ENCODE data around the gene SRPK1. TPM values are rescaled to one million over a fixed set of nuclear protein-coding genes. Genes with fewer than 3 reads are reported as not detected.

Gene SRPK1
- total and polyA plus RNA-seq, 2 of the 13 experiments (the other 11 are each of a cell fraction or from before 2014, with no cell fraction given) = 56.4 to 142 TPM

Other genes starting within 250 kb of the SRPK1 start
- gene FKBP5, start 232.2 kb downstream of the SRPK1 start, total RNA-seq (2016; rRNA removed; fragmentation: Illumina TruSeq; extraction: Trizol) = 17.4 and 30.9 TPM in 2 replicates
- 6.9 and 8.0 TPM in 2 replicates for gene FKBP5, start 232.2 kb downstream of the SRPK1 start, polyA plus RNA-seq (2011; rRNA removed)
- gene ARMC12, start 184.1 kb downstream of the SRPK1 start, total RNA-seq (2016; rRNA removed; fragmentation: Illumina TruSeq; extraction: Trizol) = not detected in 2 replicates
- 1.3 and 1.4 TPM in 2 replicates for gene ARMC12, start 184.1 kb downstream of the SRPK1 start, polyA plus RNA-seq (2011; rRNA removed)
- not detected in 2 replicates for gene CLPSL2, start 144.5 kb downstream of the SRPK1 start, total RNA-seq (2016; rRNA removed; fragmentation: Illumina TruSeq; extraction: Trizol)
- gene CLPSL2, start 144.5 kb downstream of the SRPK1 start, polyA plus RNA-seq (2011; rRNA removed) = not detected in 2 replicates
- not detected in 2 replicates for gene CLPSL1, start 140.1 kb downstream of the SRPK1 start, total RNA-seq (2016; rRNA removed; fragmentation: Illumina TruSeq; extraction: Trizol)
- not detected in 2 replicates for gene CLPSL1, start 140.1 kb downstream of the SRPK1 start, polyA plus RNA-seq (2011; rRNA removed)
- gene CLPS, start 123.8 kb downstream of the SRPK1 start, total RNA-seq (2016; rRNA removed; fragmentation: Illumina TruSeq; extraction: Trizol) = not detected in 2 replicates
- 0.20 TPM in 1 of 2 replicates, not detected in the other for gene CLPS, start 123.8 kb downstream of the SRPK1 start, polyA plus RNA-seq (2011; rRNA removed)
- not detected in 2 replicates for gene LHFPL5, start 115.7 kb downstream of the SRPK1 start, total RNA-seq (2016; rRNA removed; fragmentation: Illumina TruSeq; extraction: Trizol)
- 0.03 TPM in 1 of 2 replicates, not detected in the other for gene LHFPL5, start 115.7 kb downstream of the SRPK1 start, polyA plus RNA-seq (2011; rRNA removed)
- not detected in 2 replicates for gene SLC26A8, start 103.5 kb upstream of the SRPK1 start, total RNA-seq (2016; rRNA removed; fragmentation: Illumina TruSeq; extraction: Trizol)
- 0.42 and 0.46 TPM in 2 replicates for gene SLC26A8, start 103.5 kb upstream of the SRPK1 start, polyA plus RNA-seq (2011; rRNA removed)
- gene MAPK14, start 106.7 kb upstream of the SRPK1 start, total RNA-seq (2016; rRNA removed; fragmentation: Illumina TruSeq; extraction: Trizol) = 67.3 and 74.9 TPM in 2 replicates
- gene MAPK14, start 106.7 kb upstream of the SRPK1 start, polyA plus RNA-seq (2011; rRNA removed) = 52.0 and 66.3 TPM in 2 replicates
- 12.7 and 17.8 TPM in 2 replicates for gene MAPK13, start 209.4 kb upstream of the SRPK1 start, total RNA-seq (2016; rRNA removed; fragmentation: Illumina TruSeq; extraction: Trizol)
- 43.4 and 48.6 TPM in 2 replicates for gene MAPK13, start 209.4 kb upstream of the SRPK1 start, polyA plus RNA-seq (2011; rRNA removed)

All from HepG2 (cell line).